Psoas muscle (tissue), 8 donors: ENCODE results near the gene STXBP1. TPM values are rescaled to one million over a fixed set of nuclear protein-coding genes. Genes with fewer than 3 reads are reported as not detected.

Experiments used
- ATAC-seq, 4 donors: fragments of 200-7000 bp; cut with Tn5 transposase; one replicate each; pipeline ENCODE4 v1.9.1; 2020; ENCODE audit warnings: moderate library complexity in 3 of 4, mild to moderate bottlenecking in 2 of 4
- DNase-seq, 2 donors: peaks; one replicate each; pipeline ENCODE4 v3.0.0-alpha.2; 2020
- H3K27ac ChIP-seq: fragments of 200-600 bp; one replicate; pipeline ENCODE4 v1.8.0; 2022
- H3K27me3 ChIP-seq, 3 donors: fragments of 200-600 bp in 1 of 3; one replicate each; pipeline versions ENCODE4 v1.6.1 to v1.8.0; 2013 to 2022; ENCODE audit warnings: low read length in 2 of 3, mild to moderate bottlenecking in 2 of 3, moderate library complexity in 1 of 3; ENCODE audit not compliant: insufficient read depth in 3 of 3
- H3K36me3 ChIP-seq, 2 donors: fragments of 200-600 bp in 1 of 2; one replicate each; pipeline versions ENCODE4 v1.6.1 to v1.8.0; 2013 to 2022; ENCODE audit warnings: low read depth in 1 of 2, mild to moderate bottlenecking in 1 of 2, moderate library complexity in 1 of 2; ENCODE audit not compliant: insufficient read depth in 1 of 2
- H3K4me1 ChIP-seq: fragments of 200-600 bp; one replicate; pipeline ENCODE4 v1.8.0; 2022
- H3K4me3 ChIP-seq: fragments of 200-600 bp; one replicate; pipeline ENCODE4 v1.8.0; 2022; ENCODE audit warnings: mild to moderate bottlenecking
- H3K9me3 ChIP-seq: fragments of 200-600 bp; one replicate; pipeline ENCODE4 v1.8.0; 2022
- CTCF ChIP-seq: fragments of 200-600 bp; IDR thresholded peaks from one replicate; pipeline ENCODE4 v1.8.0; 2022; ENCODE audit warnings: antibody characterized with exemption
- WGBS, 3 donors: extraction: QIAGEN DNeasy Blood & Tissue Kit; methylation state at CpG; one replicate each; pipeline versions ENCODE4 v1.1.6 to v1.1.7; 2013; 5-methylcytosine and 5-hydroxymethylcytosine counted together
- intact Hi-C, 2 donors: fragments of 100-400 bp; cut with DNase I; formaldehyde crosslinking; loops; one replicate each; pipeline versions ENCODE4 v1.11.0 to v1.14.2; 2022
- polyA plus RNA-seq, 3 donors: library from polyadenylated mRNA; stranded (reverse); fragments of 200-250 nt; gene quantifications; one replicate each; pipeline ENCODE4 v1.2.3, GENCODE V29; 2013
- total RNA-seq, 4 donors: library from RNA; stranded (reverse); fragmentation: NEBNext Ultra II Directional in 2 of 4; extraction: Animal tissue kit (Norgen Biotek cat#: 25700) in 2 of 4; gene quantifications; one replicate each; pipeline versions ENCODE4 v1.2.1 to v1.2.4, GENCODE V29; 2021 to 2023
- donor health status: healthy with polysubstance abuse.
- donor health status: DM: no; HTN: no; CAD: no; lungs with moderate emphysema.
- donor health status: Bipolar disorder and iron deficiency.
- donor health status: healthy.
- donor health status: DM: yes; HTN: yes; CAD: no.
- donor health status: DM: no; HTN: no; CAD: no.
- donor health status: DM: no; HTN: no; CAD: no.
- donor health status: DM: yes; HTN: yes; CAD: no.

The STXBP1 gene
- total and polyA plus RNA-seq, 7 donors = 2.8 to 12.3 (median 6.7) TPM

DNA sequence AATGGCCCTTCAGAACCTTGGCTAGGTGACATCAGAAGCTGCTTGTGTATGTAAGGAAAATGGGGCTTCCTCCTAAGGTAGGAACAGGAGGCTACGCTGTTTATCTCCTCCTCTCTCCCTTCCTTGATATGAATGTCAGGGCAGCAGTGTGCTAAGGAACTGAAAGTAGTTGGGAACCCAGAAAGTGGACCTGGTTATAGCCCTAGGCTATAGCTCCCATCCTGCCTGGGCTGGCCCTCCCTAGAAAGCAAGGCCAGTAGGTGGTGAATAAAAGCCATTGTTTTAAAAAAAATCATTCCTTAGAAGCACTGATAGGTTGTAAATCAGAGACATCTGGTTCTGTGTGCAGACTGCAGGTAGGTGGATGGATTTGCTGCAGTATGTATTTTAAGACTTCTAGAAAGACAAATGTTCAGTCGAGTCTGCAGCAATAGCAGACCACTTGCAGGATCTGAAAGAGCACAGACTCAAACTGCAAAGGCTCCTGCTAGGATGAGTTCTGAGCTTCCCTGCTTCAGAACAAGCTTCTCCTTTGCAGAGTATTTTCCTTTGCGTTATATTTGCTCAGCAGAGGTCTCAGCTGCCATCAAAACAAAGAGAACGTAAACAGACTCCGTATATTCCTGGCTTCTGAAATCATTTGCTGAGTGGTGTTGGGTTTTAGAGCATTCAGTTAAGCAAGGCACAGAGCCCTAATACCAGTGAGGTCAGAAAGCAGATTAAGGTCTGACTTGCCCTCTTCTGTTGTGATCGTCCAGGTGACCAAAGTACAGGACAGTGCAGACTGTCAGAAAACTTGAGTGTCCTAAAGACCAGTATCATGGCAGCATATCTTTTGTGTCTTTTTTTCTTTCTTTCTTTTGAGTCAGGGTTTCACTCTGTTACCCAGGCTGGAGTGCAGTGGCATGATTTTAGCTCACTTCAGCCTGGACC lies 74.7 kb downstream of the STXBP1 start:
- no peaks in the 10 kb centered on the region for H3K27me3 ChIP-seq
- ATAC-seq = peak in 3 of 4 donors; percentile 23 to 46 (median 34)
- DNase-seq = no peak
- H3K36me3 ChIP-seq = peaks cover 0 to 29% of the 10 kb centered on the region in 2 donors
- H3K9me3 ChIP-seq = no peaks in the 10 kb centered on the region
- WGBS, 3 donors = 67 to 87% (median 68%) methylated on average over 6 of the region's 6 CpGs
- peaks cover 10% of the 10 kb centered on the region for H3K4me1 ChIP-seq
- H3K4me3 ChIP-seq = no peak overlapping the region
- TF ChIP-seq CTCF = no peak
- H3K27ac ChIP-seq = peak overlapping the region; percentile 36
- intact Hi-C loops = no loop called here

- intact Hi-C loops = no loop called here
- Histone ChIP-seq H3K9me3 (no peaks in the 10 kb centered on the region), H3K4me3 (no peak overlapping the region), H3K4me1 (no peaks in the 10 kb centered on the region), H3K36me3 (peaks cover 0 to 23% of the 10 kb centered on the region in 2 donors), H3K27me3 (no peaks in the 10 kb centered on the region), H3K27ac (no peak overlapping the region)
- 92 to 94% (median 93%) methylated on average over 13 of the region's 13 CpGs for WGBS, 3 donors
- DNase-seq (no peak), ATAC-seq (no peak)
- no peak for TF ChIP-seq CTCF
Observed at GRCh38 chr9:127689329-127690000, 77.4 kb downstream of the STXBP1 start.

GRCh38 chr9:127690735-127691134 lies 78.7 kb downstream of the STXBP1 start:
- Histone ChIP-seq H3K4me1 (no peaks in the 10 kb centered on the region), H3K27me3 (no peaks in the 10 kb centered on the region), H3K4me3 (no peak overlapping the region), H3K9me3 (no peaks in the 10 kb centered on the region), H3K36me3 (peaks cover 0 to 20% of the 10 kb centered on the region in 2 donors), H3K27ac (no peak overlapping the region)
- no peak for DNase-seq
- TF ChIP-seq CTCF = no peak
- intact Hi-C loops = no loop called here
- WGBS, 3 donors = 94 to 96% (median 94%) methylated on average over 10 of the region's 10 CpGs
- ATAC-seq = no peak

- no peak for TF ChIP-seq CTCF
- DNase-seq (no peak), ATAC-seq (no peak)
- no peaks in the 10 kb centered on the region for H3K4me1 ChIP-seq
- H3K27me3 ChIP-seq = no peaks in the 10 kb centered on the region
- 83 to 87% (median 87%) methylated on average over 20 of the region's 20 CpGs for WGBS, 3 donors
- no peak overlapping the region for H3K4me3 ChIP-seq
- no peak overlapping the region for H3K27ac ChIP-seq
- intact Hi-C loops = no loop called here
- H3K9me3 ChIP-seq = no peaks in the 10 kb centered on the region
- H3K36me3 ChIP-seq = peaks cover 0 to 20% of the 10 kb centered on the region in 2 donors
Observed at GRCh38 chr9:127692071-127692470, 80.0 kb downstream of the STXBP1 start.
